A673 (cell line): ENCODE results near the gene OLFM1. TPM values are rescaled to one million over a fixed set of nuclear protein-coding genes. Genes with fewer than 3 reads are reported as not detected.
"Not testable (repeated sequence)": the region's sequence is repeated elsewhere in the genome, so short reads cannot be mapped to it uniquely, and the experiment has no call there.

Experiments used
- BruUV-seq: library from RNA; stranded (reverse); fragments of 400-500 nt; replicated peaks from 2 replicates; lab custom pipeline; 2021; lab: Mats Ljungman, UMichigan
- CTCF ChIA-PET: fragments of 300-600 bp; sonication (Branson Sonifier 250); formaldehyde crosslinking; loops from one replicate; lab custom pipeline; 2022; ENCODE audit warnings: antibody characterized with exemption; lab: Charles Lee
- POLR2A ChIA-PET: fragments of 300-600 bp; sonication (Branson Sonifier 250); formaldehyde crosslinking; loops from one replicate; lab custom pipeline; 2022; ENCODE audit warnings: antibody characterized with exemption; ENCODE audit not compliant: low non-redundant PET; lab: Charles Lee
- DNase-seq: peaks from one replicate; pipeline ENCODE4 v3.0.0-alpha.2; 2015; ENCODE audit warnings: low spot score
- H3K27ac ChIP-seq: fragments of 200-600 bp; sonication (generic); 2 replicates; pipeline ENCODE4 v1.5.1; 2016; ENCODE audit warnings: mixed run types, low read depth, mild to moderate bottlenecking, mixed read lengths, antibody characterized with exemption, low read length; ENCODE audit not compliant: poor library complexity, severe bottlenecking
- H3K27me3 ChIP-seq: fragments of 200-600 bp; sonication (generic); replicated peaks from 2 replicates; pipeline ENCODE4 v1.6.1; 2017; ENCODE audit warnings: mixed run types, low read depth, mild to moderate bottlenecking, mixed read lengths, antibody characterized with exemption, low read length; ENCODE audit not compliant: insufficient read depth, poor library complexity
- H3K36me3 ChIP-seq: fragments of 200-600 bp; sonication (generic); 2 replicates; pipeline ENCODE4 v1.6.1; 2016; ENCODE audit warnings: mixed run types, mild to moderate bottlenecking, mixed read lengths, antibody characterized with exemption, low read length; ENCODE audit not compliant: insufficient read depth, poor library complexity, severe bottlenecking
- H3K4me1 ChIP-seq: fragments of 200-600 bp; sonication (generic); 2 replicates; pipeline ENCODE4 v1.6.1; 2017; ENCODE audit warnings: mixed run types, mild to moderate bottlenecking, mixed read lengths, antibody characterized with exemption, low read length; ENCODE audit not compliant: insufficient read depth, poor library complexity, severe bottlenecking
- H3K4me3 ChIP-seq: fragments of 200-600 bp; sonication (generic); 2 replicates; pipeline ENCODE4 v1.5.1; 2016; ENCODE audit warnings: low read depth, mixed run types, mild to moderate bottlenecking, mixed read lengths, low read length; ENCODE audit not compliant: poor library complexity, severe bottlenecking
- H3K9me3 ChIP-seq: fragments of 200-600 bp; sonication (generic); 2 replicates; pipeline ENCODE4 v1.6.1; 2016; ENCODE audit warnings: mixed run types, low read depth, mild to moderate bottlenecking, mixed read lengths, antibody characterized with exemption, low read length; ENCODE audit not compliant: poor library complexity, severe bottlenecking
- CTCF ChIP-seq: fragments of 300-800, 200-600 bp; sonication (generic); conservative IDR thresholded peaks from 2 replicates; pipeline ENCODE4 v1.5.1; 2017; ENCODE audit warnings: low read depth, mild to moderate bottlenecking, antibody characterized with exemption, low read length, moderate library complexity, mixed read lengths
- EZH2 ChIP-seq: fragments of 200-600 bp; sonication (generic); IDR thresholded peaks from 2 replicates; pipeline ENCODE4 v1.6.1; 2017; ENCODE audit warnings: borderline replicate concordance, low read depth, mild to moderate bottlenecking, mixed read lengths, antibody characterized with exemption, low read length; ENCODE audit not compliant: poor library complexity, severe bottlenecking
- intact Hi-C: fragments of 100-400 bp; cut with micrococcal nuclease; formaldehyde crosslinking; loops from one replicate; pipeline ENCODE4 v1.10.0; 2022; ENCODE audit not compliant: unreplicated experiment
- total RNA-seq: library from RNA; stranded (reverse); gene quantifications from 2 replicates; pipeline ENCODE4 v1.2.3, GENCODE V29; 2021

Gene OLFM1
- total RNA-seq, 1 experiment from 2014 or later, result 308 TPM

- no peak overlapping the region for H3K27ac ChIP-seq
- H3K4me1 ChIP-seq, result no peaks in the 10 kb centered on the region
- H3K9me3 ChIP-seq, result no peaks in the 10 kb centered on the region
- H3K27me3 ChIP-seq, result no peaks in the 10 kb centered on the region
- no peak overlapping the region for H3K4me3 ChIP-seq
- intact Hi-C loops, result no loop called here
- TF ChIP-seq CTCF (no peak), EZH2 (no peak)
- DNase-seq, result no peak
- ChIA-PET CTCF (no interaction called here), POLR2A (no interaction called here)
- BruUV-seq, result no TSS peak
- H3K36me3 ChIP-seq, result no peaks in the 10 kb centered on the region
These were observed 25.2 kb upstream of the OLFM1 start for GRCh38 chr9:135062254-135062653.

GRCh38 chr9:135063466-135063865 lies 24.0 kb upstream of the OLFM1 start:
- H3K36me3 ChIP-seq, H3K27me3 ChIP-seq, DNase-seq, H3K9me3 ChIP-seq, H3K4me3 ChIP-seq, BruUV-seq, CTCF ChIA-PET, intact Hi-C loops, H3K4me1 ChIP-seq, POLR2A ChIA-PET, H3K27ac ChIP-seq: not testable (repeated sequence)

GRCh38 chr9:135063888-135064287 lies 23.6 kb upstream of the OLFM1 start:
- H3K36me3 ChIP-seq, DNase-seq, CTCF ChIA-PET, H3K27ac ChIP-seq, POLR2A ChIA-PET, H3K4me1 ChIP-seq, BruUV-seq, H3K9me3 ChIP-seq, intact Hi-C loops, H3K4me3 ChIP-seq, H3K27me3 ChIP-seq: not testable (repeated sequence)

- DNase-seq, result no peak
- TF ChIP-seq EZH2, result no peak
- H3K36me3 ChIP-seq, result no peaks in the 10 kb centered on the region
- ChIA-PET CTCF (no interaction called here), POLR2A (no interaction called here)
- H3K27me3 ChIP-seq, result no peaks in the 10 kb centered on the region
- intact Hi-C loops, result no loop called here
- H3K4me1 ChIP-seq, result no peaks in the 10 kb centered on the region
- no peaks in the 10 kb centered on the region for H3K9me3 ChIP-seq
- H3K4me3 ChIP-seq, result no peak overlapping the region
- no TSS peak for BruUV-seq
- H3K27ac ChIP-seq, result no peak overlapping the region
These were observed 22.3 kb upstream of the OLFM1 start for GRCh38 chr9:135065151-135065550.

GRCh38 chr9:135065804-135066203 lies 21.7 kb upstream of the OLFM1 start:
- H3K9me3 ChIP-seq, result no peaks in the 10 kb centered on the region
- H3K36me3 ChIP-seq, result no peaks in the 10 kb centered on the region
- H3K4me3 ChIP-seq, result no peak overlapping the region
- no peak overlapping the region for H3K27ac ChIP-seq
- no peak for DNase-seq
- CTCF ChIA-PET, result no interaction called here
- TF ChIP-seq EZH2 (no peak), CTCF (no peak)
- intact Hi-C loops, result no loop called here
- H3K4me1 ChIP-seq, result no peaks in the 10 kb centered on the region
- POLR2A ChIA-PET, result no interaction called here
- no TSS peak for BruUV-seq
- no peaks in the 10 kb centered on the region for H3K27me3 ChIP-seq
